PC-3 (cell line): Measurements from ENCODE around the gene UCP1.
"Not testable (repeated sequence)": the region's sequence is repeated elsewhere in the genome, so short reads cannot be mapped to it uniquely, and the experiment has no call there.

Source experiments
- CTCF ChIP-seq: fragments of 300-600 bp; sonication (generic); conservative IDR thresholded peaks from 2 replicates; pipeline ENCODE4 v1.5.1; 2017; ENCODE audit warnings: antibody characterized with exemption, low read depth, mild to moderate bottlenecking, low read length
- EZH2 ChIP-seq: fragments of 300-600 bp; sonication (generic); IDR thresholded peaks from one replicate; pipeline ENCODE4 v1.6.1; 2017; ENCODE audit warnings: antibody characterized with exemption, mild to moderate bottlenecking, low read length; ENCODE audit not compliant: unreplicated experiment

DNA sequence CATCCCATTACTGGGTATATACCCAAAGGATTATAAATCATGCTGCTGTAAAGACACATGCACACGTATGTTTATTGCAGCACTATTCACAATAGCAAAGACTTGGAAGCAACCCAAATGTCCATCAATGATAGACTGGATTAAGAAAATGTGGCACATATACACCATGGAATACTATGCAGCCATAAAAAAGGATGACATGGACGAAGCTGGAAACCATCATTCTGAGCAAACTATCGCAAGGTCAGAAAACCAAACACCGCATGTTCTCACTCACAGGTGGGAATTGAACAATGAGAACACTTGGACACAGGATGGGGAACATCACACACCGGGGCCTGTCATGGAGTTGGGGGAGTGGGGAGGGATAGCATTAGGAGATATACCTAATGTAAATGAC, 55.0 kb downstream of the UCP1 start:
- not testable (repeated sequence) for TF ChIP-seq CTCF, EZH2
